Measurements from ENCODE around the gene FADS1.

- TF ChIP-seq CTCF (conservative IDR thresholded peaks at IDR 0.05; ENCODE audit: low read depth in 2 of 2) = no peak
- no peak for TF ChIP-seq EZH2phosphoT487 (IDR thresholded peaks at IDR 0.05; ENCODE audit: unreplicated experiment)
- TF ChIP-seq POLR2AphosphoS5 (IDR thresholded peaks at IDR 0.05; ENCODE audit: low read depth) = no peak
- TF ChIP-seq, protein P1, sequence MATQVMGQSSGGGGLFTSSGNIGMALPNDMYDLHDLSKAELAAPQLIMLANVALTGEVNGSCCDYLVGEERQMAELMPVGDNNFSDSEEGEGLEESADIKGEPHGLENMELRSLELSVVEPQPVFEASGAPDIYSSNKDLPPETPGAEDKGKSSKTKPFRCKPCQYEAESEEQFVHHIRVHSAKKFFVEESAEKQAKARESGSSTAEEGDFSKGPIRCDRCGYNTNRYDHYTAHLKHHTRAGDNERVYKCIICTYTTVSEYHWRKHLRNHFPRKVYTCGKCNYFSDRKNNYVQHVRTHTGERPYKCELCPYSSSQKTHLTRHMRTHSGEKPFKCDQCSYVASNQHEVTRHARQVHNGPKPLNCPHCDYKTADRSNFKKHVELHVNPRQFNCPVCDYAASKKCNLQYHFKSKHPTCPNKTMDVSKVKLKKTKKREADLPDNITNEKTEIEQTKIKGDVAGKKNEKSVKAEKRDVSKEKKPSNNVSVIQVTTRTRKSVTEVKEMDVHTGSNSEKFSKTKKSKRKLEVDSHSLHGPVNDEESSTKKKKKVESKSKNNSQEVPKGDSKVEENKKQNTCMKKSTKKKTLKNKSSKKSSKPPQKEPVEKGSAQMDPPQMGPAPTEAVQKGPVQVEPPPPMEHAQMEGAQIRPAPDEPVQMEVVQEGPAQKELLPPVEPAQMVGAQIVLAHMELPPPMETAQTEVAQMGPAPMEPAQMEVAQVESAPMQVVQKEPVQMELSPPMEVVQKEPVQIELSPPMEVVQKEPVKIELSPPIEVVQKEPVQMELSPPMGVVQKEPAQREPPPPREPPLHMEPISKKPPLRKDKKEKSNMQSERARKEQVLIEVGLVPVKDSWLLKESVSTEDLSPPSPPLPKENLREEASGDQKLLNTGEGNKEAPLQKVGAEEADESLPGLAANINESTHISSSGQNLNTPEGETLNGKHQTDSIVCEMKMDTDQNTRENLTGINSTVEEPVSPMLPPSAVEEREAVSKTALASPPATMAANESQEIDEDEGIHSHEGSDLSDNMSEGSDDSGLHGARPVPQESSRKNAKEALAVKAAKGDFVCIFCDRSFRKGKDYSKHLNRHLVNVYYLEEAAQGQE (IDR thresholded peaks at IDR 0.05; ENCODE audit: unreplicated experiment) = no peak
Measured at GRCh38 chr11:61836193-61836592, 19.4 kb upstream of the FADS1 start.
